Choroid plexus epithelial cell (primary cell): Measurements from ENCODE around the gene TTI1.

ENCODE experiments used
- DNase-seq: peaks from one replicate; pipeline ENCODE4 v3.0.0-alpha.2; 2010; ENCODE audit warnings: low read depth
- H3K4me3 ChIP-seq: 2 replicates; pipeline ENCODE4 v1.5.1; 2011; ENCODE audit warnings: low read depth, mild to moderate bottlenecking, control low read depth, low read length, moderate library complexity
- CTCF ChIP-seq: conservative IDR thresholded peaks from 2 replicates; pipeline ENCODE4 v1.5.1; 2011; ENCODE audit warnings: low read depth, mild to moderate bottlenecking, control low read depth, inconsistent platforms, low read length, moderate library complexity

TTI1 gene

GRCh38 chr20:37944456-37944981, 88.7 kb downstream of the TTI1 start:
- no peak overlapping the region for H3K4me3 ChIP-seq
- TF ChIP-seq CTCF: no peak
- no peak for DNase-seq

DNA sequence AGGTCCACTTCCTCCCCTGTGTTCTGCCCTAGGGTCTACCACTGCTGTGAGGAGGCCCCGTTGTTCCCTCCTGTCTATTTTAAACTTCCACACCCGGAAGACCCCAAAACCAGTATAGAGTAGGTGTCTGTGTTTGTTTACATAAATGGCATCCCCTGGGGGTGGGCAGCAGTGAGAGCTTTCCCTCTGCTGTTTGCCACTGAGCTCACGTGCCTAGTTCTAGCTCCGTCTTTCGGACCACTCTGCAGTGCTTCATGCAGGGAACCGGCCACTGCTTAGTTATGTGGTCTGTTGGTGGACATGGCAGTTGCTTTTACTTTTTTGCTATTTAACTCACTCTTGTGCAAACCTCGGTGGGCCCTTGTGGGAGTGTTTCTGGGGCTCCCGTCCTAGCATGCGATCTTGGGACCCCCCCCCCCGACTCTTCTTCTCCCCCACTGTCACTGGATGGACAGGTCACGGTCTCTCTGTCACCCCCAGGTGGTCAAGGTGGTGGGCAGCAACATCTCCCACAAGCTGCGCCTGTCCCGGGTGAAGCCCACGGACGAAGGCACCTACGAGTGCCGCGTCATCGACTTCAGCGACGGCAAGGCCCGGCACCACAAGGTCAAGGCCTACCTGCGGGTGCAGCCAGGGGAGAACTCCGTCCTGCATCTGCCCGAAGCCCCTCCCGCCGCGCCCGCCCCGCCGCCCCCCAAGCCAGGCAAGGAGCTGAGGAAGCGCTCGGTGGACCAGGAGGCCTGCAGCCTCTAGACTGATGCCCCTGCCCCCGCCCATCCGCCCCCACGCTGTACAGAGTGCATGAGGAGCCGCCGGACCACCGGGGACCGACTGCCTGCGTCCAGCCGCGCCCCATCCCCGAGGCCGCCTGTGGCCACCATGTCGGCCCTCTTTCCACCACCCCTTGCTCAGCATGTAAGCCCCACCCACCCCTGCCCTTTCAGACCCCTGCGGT, 89.5 kb downstream of the TTI1 start:
- no peak for DNase-seq
- no peak overlapping the region for H3K4me3 ChIP-seq
- TF ChIP-seq CTCF: peak; percentile 16

- no peak for DNase-seq
- H3K4me3 ChIP-seq: no peak overlapping the region
- no peak for TF ChIP-seq CTCF
Measured at GRCh38 chr20:37943033-37943432, 90.2 kb downstream of the TTI1 start.

GRCh38 chr20:37941992-37942391, 91.3 kb downstream of the TTI1 start:
- no peak for DNase-seq
- TF ChIP-seq CTCF: no peak

DNA sequence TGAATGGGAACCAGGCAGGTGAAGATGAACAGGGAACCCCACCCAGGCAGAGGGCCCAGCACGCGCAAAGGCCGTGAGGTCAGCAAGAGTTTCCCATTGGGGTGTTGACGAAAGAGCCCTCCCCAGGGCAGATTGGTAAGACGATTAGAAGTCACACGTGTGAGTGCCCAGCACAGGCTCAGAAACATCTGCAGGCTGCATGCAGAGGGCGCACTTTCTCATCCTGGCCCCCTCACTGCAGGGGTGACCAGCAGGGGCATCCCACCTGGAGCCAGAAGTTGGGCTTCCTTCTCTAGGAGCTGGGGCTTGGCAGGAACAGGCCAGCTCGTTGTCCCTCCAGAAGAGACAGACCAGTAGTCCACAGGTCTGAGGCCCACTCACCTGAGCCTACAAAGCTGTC, 91.9 kb downstream of the TTI1 start:
- no peak overlapping the region for H3K4me3 ChIP-seq
- peak; percentile 38 for TF ChIP-seq CTCF
- DNase-seq: no peak

More at GRCh38 chr20:37941992-37942391, 91.3 kb downstream of the TTI1 start:
- no peak overlapping the region for H3K4me3 ChIP-seq

DNA sequence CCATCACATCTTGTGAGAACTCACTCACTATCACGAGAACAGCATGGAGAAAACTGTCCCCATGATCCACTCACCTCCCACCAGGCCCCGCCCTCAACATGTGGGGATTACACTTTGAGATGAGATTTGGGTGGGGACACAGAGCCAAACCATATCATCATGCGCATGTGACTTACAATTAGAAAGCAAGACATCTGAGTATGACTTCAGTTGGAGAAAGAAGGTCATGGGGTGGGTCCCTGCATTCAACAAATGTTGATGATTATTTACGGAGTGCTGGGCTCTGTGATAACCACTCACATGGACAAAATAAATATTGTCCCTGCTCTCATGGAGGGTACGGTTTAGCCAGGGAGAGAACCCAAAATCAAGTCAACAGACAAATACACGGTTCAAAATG, 92.4 kb downstream of the TTI1 start:
- DNase-seq: no peak
- TF ChIP-seq CTCF: no peak
- H3K4me3 ChIP-seq: no peak overlapping the region
